HCT116 (cell line): ENCODE measurements around the gene USF1. TPM values are rescaled to one million over a fixed set of nuclear protein-coding genes. Genes with fewer than 3 reads are reported as not detected.

Source experiments
- ATAC-seq: fragments of 200-7000 bp; cut with Tn5 transposase; 2 replicates; pipeline ENCODE4 v1.9.1; 2020; ENCODE audit warnings: mild to moderate bottlenecking, moderate library complexity
- BruUV-seq: library from RNA; stranded (reverse); fragments of 400-500 nt; replicated peaks from 2 replicates; lab custom pipeline; 2021; lab: Mats Ljungman, UMichigan
- CTCF ChIA-PET: fragments of 300-600 bp; sonication (Branson Sonifier 250); formaldehyde crosslinking; loops from one replicate; lab custom pipeline; 2021; ENCODE audit warnings: antibody characterized with exemption; lab: Charles Lee
- POLR2A ChIA-PET: fragments of 300-600, 350-600 bp; sonication (Branson Sonifier 250); formaldehyde crosslinking; loops from one replicate; lab custom pipeline; 2021; ENCODE audit warnings: antibody characterized with exemption; lab: Charles Lee
- RAD21 ChIA-PET, 2 experiments: fragments of 300-600 bp; sonication (Branson Sonifier 250); formaldehyde crosslinking; loops; one replicate each; lab custom pipeline; 2023; ENCODE audit warnings: low total read pairs in 2 of 2; ENCODE audit not compliant: uncharacterized antibody in 2 of 2, unreplicated experiment in 2 of 2, low non-redundant PET in 1 of 2; lab: Charles Lee
- DNase-seq: peaks from one replicate; pipeline ENCODE4 v3.0.0-alpha.2; 2010; ENCODE audit warnings: low read depth, low spot score
- H2AFZ ChIP-seq: fragments of 200-600 bp; shearing (Covaris generic), sonication (generic); 2 replicates; pipeline ENCODE4 v1.6.1; 2017; ENCODE audit warnings: low read depth, mixed run types, mixed read lengths, antibody characterized with exemption, low read length; ENCODE audit not compliant: poor library complexity, severe bottlenecking
- H3K27ac ChIP-seq: 2 replicates; pipeline ENCODE4 v1.5.1; 2012; ENCODE audit warnings: low read depth, low read length
- H3K27me3 ChIP-seq: fragments of 200-600 bp; sonication (generic); 2 replicates; pipeline ENCODE4 v1.6.1; 2016; ENCODE audit warnings: mixed run types, low read length, mixed read lengths; ENCODE audit not compliant: insufficient read depth
- H3K36me3 ChIP-seq, 2 experiments: fragments of 200-500 bp in 1 of 2; fragments of 200-600 bp in 1 of 2; sonication (Bioruptor generic) in 1 of 2; sonication (generic) in 1 of 2; 2 replicates each; pipeline versions ENCODE4 v1.5.1 to v1.6.1; 2014 to 2016; ENCODE audit warnings: low read length in 2 of 2, inconsistent platforms in 1 of 2, mixed read lengths in 1 of 2, mixed run types in 1 of 2; ENCODE audit not compliant: insufficient read depth in 2 of 2, control insufficient read depth in 1 of 2
- H3K4me1 ChIP-seq, 2 experiments: fragments of 200-600 bp in 1 of 2; sonication (generic) in 1 of 2; 2 replicates each; pipeline versions ENCODE4 v1.5.1 to v1.6.1; 2012 to 2017; ENCODE audit warnings: low read length in 2 of 2, inconsistent platforms in 1 of 2, mild to moderate bottlenecking in 1 of 2, mixed read lengths in 1 of 2, mixed run types in 1 of 2, moderate library complexity in 1 of 2; ENCODE audit not compliant: insufficient read depth in 2 of 2, control insufficient read depth in 1 of 2
- H3K4me2 ChIP-seq: fragments of 200-600 bp; sonication (generic); 2 replicates; pipeline ENCODE4 v1.6.1; 2017; ENCODE audit warnings: mixed run types, low read length, mixed read lengths
- H3K4me3 ChIP-seq, 2 experiments: fragments of 200-600 bp in 1 of 2; sonication (generic) in 1 of 2; replicated peaks in 1 of 2; 2 replicates each; pipeline ENCODE4 v1.5.1; 2011 to 2016; ENCODE audit warnings: low read length in 2 of 2, control low read depth in 1 of 2, low read depth in 1 of 2, mild to moderate bottlenecking in 1 of 2, mixed read lengths in 1 of 2, mixed run types in 1 of 2
- H3K79me2 ChIP-seq: fragments of 200-600 bp; sonication (generic); 2 replicates; pipeline ENCODE4 v1.6.1; 2017; ENCODE audit warnings: mild to moderate bottlenecking, mixed run types, low read length, moderate library complexity, mixed read lengths; ENCODE audit not compliant: insufficient read depth
- H3K9ac ChIP-seq: fragments of 200-600 bp; sonication (generic); 2 replicates; pipeline ENCODE4 v1.6.1; 2016; ENCODE audit warnings: low read length, mixed read lengths
- H3K9me2 ChIP-seq: fragments of 200-600 bp; sonication (generic), shearing (Covaris generic); 2 replicates; pipeline ENCODE4 v1.6.1; 2017; ENCODE audit warnings: mixed run types, mild to moderate bottlenecking, moderate library complexity; ENCODE audit not compliant: insufficient read depth
- H3K9me3 ChIP-seq, 2 experiments: fragments of 200-500 bp in 1 of 2; fragments of 200-600 bp in 1 of 2; sonication (Bioruptor generic) in 1 of 2; sonication (generic) in 1 of 2; 2 replicates each; pipeline ENCODE4 v1.6.1; 2014 to 2017; ENCODE audit warnings: low read length in 2 of 2, mixed read lengths in 2 of 2, inconsistent platforms in 1 of 2, low read depth in 1 of 2, mild to moderate bottlenecking in 1 of 2, mixed run types in 1 of 2, moderate library complexity in 1 of 2; ENCODE audit not compliant: control insufficient read depth in 1 of 2, insufficient read depth in 1 of 2
- H4K20me1 ChIP-seq: fragments of 200-600 bp; sonication (generic), shearing (Covaris generic); 2 replicates; pipeline ENCODE4 v1.6.1; 2017; ENCODE audit warnings: mixed run types, mild to moderate bottlenecking, moderate library complexity; ENCODE audit not compliant: insufficient read depth
- ATF3 ChIP-seq: IDR thresholded peaks from 2 replicates; pipeline ENCODE4 v1.6.1; 2012
- CBX3 ChIP-seq: IDR thresholded peaks from 2 replicates; pipeline ENCODE4 v1.6.1; 2012; ENCODE audit warnings: low read depth
- CTCF ChIP-seq, 3 experiments: fragments of 200-600 bp in 1 of 3; sonication (generic) in 1 of 3; IDR thresholded peaks in 2 of 3; conservative IDR thresholded peaks in 1 of 3; 2 replicates each; pipeline ENCODE4 v1.5.1; 2012 to 2017; ENCODE audit warnings: low read depth in 2 of 3, low read length in 2 of 3, antibody characterized with exemption in 1 of 3, borderline replicate concordance in 1 of 3, control low read depth in 1 of 3, mild to moderate bottlenecking in 1 of 3, mixed read lengths in 1 of 3, mixed run types in 1 of 3, moderate library complexity in 1 of 3; ENCODE audit not compliant: insufficient read depth in 1 of 3
- EGR1 ChIP-seq: IDR thresholded peaks from 2 replicates; pipeline ENCODE4 v1.6.1; 2012; ENCODE audit warnings: low read depth
- ELF1 ChIP-seq: IDR thresholded peaks from 2 replicates; pipeline ENCODE4 v1.6.1; 2012; ENCODE audit warnings: low read depth, borderline replicate concordance
- FOSL1 ChIP-seq: IDR thresholded peaks from 2 replicates; pipeline ENCODE4 v1.6.1; 2012; ENCODE audit warnings: low read depth
- JUND ChIP-seq: IDR thresholded peaks from 2 replicates; pipeline ENCODE4 v1.6.1; 2012
- POLR2A ChIP-seq: IDR thresholded peaks from 2 replicates; pipeline ENCODE4 v1.7.0; 2011; ENCODE audit warnings: borderline replicate concordance; ENCODE audit not compliant: insufficient read depth, insufficient read length; ENCODE audit errors: extremely low read depth
- POLR2AphosphoS5 ChIP-seq: IDR thresholded peaks from 2 replicates; pipeline ENCODE4 v1.6.1; 2011; ENCODE audit warnings: mild to moderate bottlenecking, low read depth, low read length, moderate library complexity
- RAD21 ChIP-seq: IDR thresholded peaks from 2 replicates; pipeline ENCODE4 v1.6.1; 2012; ENCODE audit warnings: low read depth, mild to moderate bottlenecking
- REST ChIP-seq: IDR thresholded peaks from 2 replicates; pipeline ENCODE4 v1.6.1; 2012; ENCODE audit warnings: low read depth
- SIN3A ChIP-seq: IDR thresholded peaks from 2 replicates; pipeline ENCODE4 v1.6.1; 2012; ENCODE audit warnings: low read depth
- SP1 ChIP-seq: IDR thresholded peaks from 2 replicates; pipeline ENCODE4 v1.6.1; 2012; ENCODE audit warnings: low read depth
- SRF ChIP-seq: IDR thresholded peaks from 2 replicates; pipeline ENCODE4 v1.6.1; 2012; ENCODE audit warnings: low read depth
- TCF7L2 ChIP-seq: IDR thresholded peaks from 2 replicates; pipeline ENCODE4 v1.7.0; 2011; ENCODE audit warnings: borderline replicate concordance, inconsistent platforms; ENCODE audit not compliant: insufficient read depth, insufficient read length; ENCODE audit errors: extremely low read depth
- ZBTB33 ChIP-seq: IDR thresholded peaks from 2 replicates; pipeline ENCODE4 v1.6.1; 2011; ENCODE audit warnings: mild to moderate bottlenecking, low read length, moderate library complexity; ENCODE audit not compliant: insufficient replicate concordance; ENCODE audit errors: extremely low read depth
- ZFX ChIP-seq: fragments of 450-650 bp; IDR thresholded peaks from 2 replicates; pipeline ENCODE4 v1.6.1; 2017
- ZNF274 ChIP-seq: fragments of 200-500 bp; sonication (Bioruptor generic); IDR thresholded peaks from 2 replicates; pipeline ENCODE4 v1.6.1; 2014; ENCODE audit warnings: mild to moderate bottlenecking, low read depth, low read length, inconsistent platforms
- intact Hi-C: fragments of 100-400 bp; cut with micrococcal nuclease; formaldehyde crosslinking; loops from 2 replicates; pipeline ENCODE4 v1.10.0; 2022
- total RNA-seq: library from RNA; stranded (reverse); gene quantifications from one replicate; pipeline ENCODE4 v1.2.1, GENCODE V29; 2021; ENCODE audit not compliant: unreplicated experiment

The USF1 gene
- total RNA-seq, 1 experiment from 2014 or later: 48.0 TPM

- peak overlapping the region; percentile 98 for H3K9ac ChIP-seq
- H3K79me2 ChIP-seq: peaks cover 43% of the 10 kb centered on the region
- peak overlapping the region; percentile 95 for H3K4me2 ChIP-seq
- peak overlapping the region; percentile 96 to 97 for H3K4me3 ChIP-seq
- no peak overlapping the region for H2AFZ ChIP-seq
- intact Hi-C loops: loop anchor here (1.0 to 5.0 kb wide), 3 partner anchors 76 to 131 kb away; partner anchors contain the start of genes KLHDC9, NIT1, PFDN2 and UFC1
- no peaks in the 10 kb centered on the region for H3K27me3 ChIP-seq
- TSS peak; percentile 95 for BruUV-seq
- H3K9me2 ChIP-seq: no peaks in the 10 kb centered on the region
- DNase-seq: peak; percentile 99
- no peaks in the 10 kb centered on the region for H3K9me3 ChIP-seq
- peak; percentile 96 for ATAC-seq
- peaks cover 0 to 2% of the 10 kb centered on the region in 2 experiments; a peak in 1 of 4 replicates for H3K36me3 ChIP-seq
- peak overlapping the region; percentile 68 for H3K27ac ChIP-seq
- ChIA-PET CTCF (interaction anchor here (0.7 to 3.0 kb wide), 11 partner anchors 11 to 346 kb away, joined by 3 to 19 read pairs (median 5); partner anchors contain the start of genes ITLN2 and TSTD1), POLR2A (interaction anchor here (0.6 to 3.0 kb wide), 20 partner anchors 9 to 164 kb away, joined by 3 to 24 read pairs (median 6); partner anchors contain the start of genes DEDD, NECTIN4, TSTD1 and USF1), RAD21 (interaction anchor here (0.9 to 1.2 kb wide), 2 partner anchors 24 kb away, joined by 4 to 5 read pairs; partner anchors contain the start of gene USF1 (in 1 of the 2))
- peaks cover 18 to 49% of the 10 kb centered on the region in 2 experiments for H3K4me1 ChIP-seq
- 0 out of 2 replicates have a peak, but pooled peaks cover 5% of the 10 kb centered on the region for H4K20me1 ChIP-seq
- no peak for TF ChIP-seq TCF7L2
- no peak; the same call in 1 of the 2 replicates for TF ChIP-seq FOSL1
- no peak for TF ChIP-seq ZNF274
- no peak for TF ChIP-seq REST
- TF ChIP-seq POLR2AphosphoS5: peak; percentile 84
- TF ChIP-seq SIN3A: peak; percentile 81
- TF ChIP-seq CTCF (IDR thresholded peaks at IDR 0.05 in 2 of 3, conservative IDR thresholded peaks at IDR 0.05 in 1 of 3; ENCODE audit: borderline replicate concordance in 1 of 3, insufficient read depth in 1 of 3, low read depth in 2 of 3, low read length in 2 of 3): no peak
- no peak for TF ChIP-seq SRF
- no peak for TF ChIP-seq JUND
- TF ChIP-seq ZFX: no peak
- no peak for TF ChIP-seq ATF3
- TF ChIP-seq POLR2A: peak; percentile 41
- TF ChIP-seq CBX3: 0 out of 2 replicates have a peak, but pooled peaks have one; percentile 70
- TF ChIP-seq ELF1: peak; percentile 74; the same call in 1 of the 2 replicates
- TF ChIP-seq EGR1: no peak
- TF ChIP-seq SP1: peak; percentile 96
- no peak for TF ChIP-seq RAD21
- TF ChIP-seq ZBTB33: no peak
Measured at GRCh38 chr1:161021165-161021969, 24.4 kb downstream of the USF1 start.
